Loucy (cell line): Measurements from ENCODE around the gene CNNM1.

Source experiments
- EZH2phosphoT487 ChIP-seq: fragments of 200-600 bp; IDR thresholded peaks from 2 replicates; pipeline ENCODE4 v1.6.1; 2018; ENCODE audit warnings: antibody characterized with exemption, mild to moderate bottlenecking, moderate library complexity, borderline replicate concordance
- TF ChIP-seq, protein P1 (sequence below): fragments of 200-600 bp; sonication (generic); conservative IDR thresholded peaks from 2 replicates; pipeline ENCODE4 v1.5.1; 2014; ENCODE audit warnings: mild to moderate bottlenecking, antibody characterized with exemption, low read length

GRCh38 chr10:99326871-99327270 lies 2.3 kb upstream of the CNNM1 start:
- TF ChIP-seq, protein P1, sequence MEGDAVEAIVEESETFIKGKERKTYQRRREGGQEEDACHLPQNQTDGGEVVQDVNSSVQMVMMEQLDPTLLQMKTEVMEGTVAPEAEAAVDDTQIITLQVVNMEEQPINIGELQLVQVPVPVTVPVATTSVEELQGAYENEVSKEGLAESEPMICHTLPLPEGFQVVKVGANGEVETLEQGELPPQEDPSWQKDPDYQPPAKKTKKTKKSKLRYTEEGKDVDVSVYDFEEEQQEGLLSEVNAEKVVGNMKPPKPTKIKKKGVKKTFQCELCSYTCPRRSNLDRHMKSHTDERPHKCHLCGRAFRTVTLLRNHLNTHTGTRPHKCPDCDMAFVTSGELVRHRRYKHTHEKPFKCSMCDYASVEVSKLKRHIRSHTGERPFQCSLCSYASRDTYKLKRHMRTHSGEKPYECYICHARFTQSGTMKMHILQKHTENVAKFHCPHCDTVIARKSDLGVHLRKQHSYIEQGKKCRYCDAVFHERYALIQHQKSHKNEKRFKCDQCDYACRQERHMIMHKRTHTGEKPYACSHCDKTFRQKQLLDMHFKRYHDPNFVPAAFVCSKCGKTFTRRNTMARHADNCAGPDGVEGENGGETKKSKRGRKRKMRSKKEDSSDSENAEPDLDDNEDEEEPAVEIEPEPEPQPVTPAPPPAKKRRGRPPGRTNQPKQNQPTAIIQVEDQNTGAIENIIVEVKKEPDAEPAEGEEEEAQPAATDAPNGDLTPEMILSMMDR: no peak
- no peak for TF ChIP-seq EZH2phosphoT487
